ENCODE results near the gene GCSH. TPM values are rescaled to one million over a fixed set of nuclear protein-coding genes. Genes with fewer than 3 reads are reported as not detected.

The GCSH gene
- total and polyA plus RNA-seq, 2 of the 13 experiments (the other 11 are each of a cell fraction or from before 2014, with no cell fraction given) = 35.9 to 103 TPM

DNA sequence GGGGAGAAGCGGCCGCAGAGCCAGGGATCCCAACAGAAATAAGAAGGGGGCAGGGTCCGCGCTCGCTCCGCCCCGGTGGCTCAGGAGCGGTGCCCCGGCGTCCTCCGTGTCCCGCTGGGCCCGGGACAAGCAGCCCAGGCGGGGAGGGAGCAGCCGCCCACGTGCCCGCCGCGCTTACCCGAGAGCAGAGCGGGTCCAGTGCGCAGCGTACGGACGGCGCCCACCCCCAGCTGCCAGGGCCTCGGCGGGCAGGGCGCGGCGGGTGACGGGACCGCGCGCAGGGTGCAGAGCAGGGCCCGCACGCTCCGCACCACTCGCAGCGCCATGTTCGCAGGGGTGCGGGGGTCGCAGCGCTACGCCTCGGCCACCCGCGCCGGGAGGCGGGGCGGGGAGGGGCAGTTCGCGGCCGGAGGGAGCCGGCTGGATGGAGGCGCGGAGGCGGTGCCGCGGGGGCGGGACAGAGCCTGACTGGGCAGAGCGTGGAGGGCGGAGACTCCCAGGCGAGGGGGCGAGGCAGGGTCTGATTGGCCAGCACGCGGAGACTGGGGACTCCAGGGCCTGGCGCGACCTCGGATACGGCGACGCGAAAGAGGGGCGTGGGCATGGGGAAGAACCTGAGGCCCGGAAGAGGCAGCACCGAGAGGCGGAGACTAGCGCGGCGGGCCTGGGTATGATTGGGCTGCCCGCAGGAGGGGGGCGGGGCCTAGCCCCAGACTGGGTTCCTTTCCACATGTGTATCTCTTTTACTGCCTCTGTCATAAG, at the start of gene GCSH (continued):
- TF ChIP-seq SP1 (IDR thresholded peaks at IDR 0.05) (0 out of 2 replicates have a peak, but pooled peaks have one; percentile 20), SP1 (CRISPR knock-in tag; IDR thresholded peaks at IDR 0.05) (peak; percentile 84), ETV5 (CRISPR knock-in tag; IDR thresholded peaks at IDR 0.05; ENCODE audit: borderline replicate concordance) (peak; percentile 14), ZBTB3 (CRISPR knock-in tag; IDR thresholded peaks at IDR 0.05; ENCODE audit: borderline replicate concordance, low read depth) (peak; percentile 12; the same call in 1 of the 2 replicates), IKZF4 (CRISPR knock-in tag; IDR thresholded peaks at IDR 0.05; ENCODE audit: borderline replicate concordance, low read depth, not compliant biosample characterization) (no peak), ZNF703 (CRISPR knock-in tag; IDR thresholded peaks at IDR 0.05; ENCODE audit: borderline replicate concordance) (no peak; the same call in 1 of the 2 replicates), ZNF382 (CRISPR knock-in tag; IDR thresholded peaks at IDR 0.05; ENCODE audit: borderline replicate concordance) (no peak), ATAD3A (CRISPR knock-in tag; IDR thresholded peaks at IDR 0.05) (no peak), ZNF263 (CRISPR knock-in tag; IDR thresholded peaks at IDR 0.05) (peak; percentile 23), ZNF121 (CRISPR knock-in tag; IDR thresholded peaks at IDR 0.05) (peak; percentile 30; the same call in 1 of the 2 replicates), POLR2G (IDR thresholded peaks at IDR 0.05; ENCODE audit: low read depth, low read length) (peak; percentile 77), ZNF530 (CRISPR knock-in tag; IDR thresholded peaks at IDR 0.05; ENCODE audit: low read depth) (no peak), NR2F1 (CRISPR knock-in tag; IDR thresholded peaks at IDR 0.05) (no peak; a peak in 1 of 4 replicates), ZSCAN29 (CRISPR knock-in tag; conservative IDR thresholded peaks at IDR 0.05) (no peak), SIX4 (CRISPR knock-in tag; IDR thresholded peaks at IDR 0.05) (no peak), RBM39 (IDR thresholded peaks at IDR 0.05; ENCODE audit: low read depth, low read length, poor library complexity, severe bottlenecking) (peak; percentile 60), KDM2A (CRISPR knock-in tag; IDR thresholded peaks at IDR 0.05; ENCODE audit: borderline replicate concordance, low read depth) (no peak; the same call in 1 of the 2 replicates), KLF15 (CRISPR knock-in tag; IDR thresholded peaks at IDR 0.05; ENCODE audit: borderline replicate concordance) (no peak), ZSCAN21 (CRISPR knock-in tag; IDR thresholded peaks at IDR 0.05; ENCODE audit: borderline replicate concordance) (peak; percentile 92), ZNF556 (CRISPR knock-in tag; IDR thresholded peaks at IDR 0.05; ENCODE audit: borderline replicate concordance) (0 out of 2 replicates have a peak, but pooled peaks have one; percentile 38), TRIM24 (CRISPR knock-in tag; IDR thresholded peaks at IDR 0.05) (no peak), KAT7 (CRISPR knock-in tag; IDR thresholded peaks at IDR 0.05; ENCODE audit: borderline replicate concordance) (no peak), NFRKB (IDR thresholded peaks at IDR 0.05) (no peak), ZNF777 (CRISPR knock-in tag; IDR thresholded peaks at IDR 0.05) (peak; percentile 62), POLR2AphosphoS2 (IDR thresholded peaks at IDR 0.05; ENCODE audit: low read depth, low read length) (no peak), ZNF124 (CRISPR knock-in tag; IDR thresholded peaks at IDR 0.05) (no peak)
- TF ChIP-seq, protein P1, sequence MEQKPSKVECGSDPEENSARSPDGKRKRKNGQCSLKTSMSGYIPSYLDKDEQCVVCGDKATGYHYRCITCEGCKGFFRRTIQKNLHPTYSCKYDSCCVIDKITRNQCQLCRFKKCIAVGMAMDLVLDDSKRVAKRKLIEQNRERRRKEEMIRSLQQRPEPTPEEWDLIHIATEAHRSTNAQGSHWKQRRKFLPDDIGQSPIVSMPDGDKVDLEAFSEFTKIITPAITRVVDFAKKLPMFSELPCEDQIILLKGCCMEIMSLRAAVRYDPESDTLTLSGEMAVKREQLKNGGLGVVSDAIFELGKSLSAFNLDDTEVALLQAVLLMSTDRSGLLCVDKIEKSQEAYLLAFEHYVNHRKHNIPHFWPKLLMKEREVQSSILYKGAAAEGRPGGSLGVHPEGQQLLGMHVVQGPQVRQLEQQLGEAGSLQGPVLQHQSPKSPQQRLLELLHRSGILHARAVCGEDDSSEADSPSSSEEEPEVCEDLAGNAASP (CRISPR knock-in tag; IDR thresholded peaks at IDR 0.05; ENCODE audit: borderline replicate concordance) = no peak
- TF ChIP-seq, protein P2, sequence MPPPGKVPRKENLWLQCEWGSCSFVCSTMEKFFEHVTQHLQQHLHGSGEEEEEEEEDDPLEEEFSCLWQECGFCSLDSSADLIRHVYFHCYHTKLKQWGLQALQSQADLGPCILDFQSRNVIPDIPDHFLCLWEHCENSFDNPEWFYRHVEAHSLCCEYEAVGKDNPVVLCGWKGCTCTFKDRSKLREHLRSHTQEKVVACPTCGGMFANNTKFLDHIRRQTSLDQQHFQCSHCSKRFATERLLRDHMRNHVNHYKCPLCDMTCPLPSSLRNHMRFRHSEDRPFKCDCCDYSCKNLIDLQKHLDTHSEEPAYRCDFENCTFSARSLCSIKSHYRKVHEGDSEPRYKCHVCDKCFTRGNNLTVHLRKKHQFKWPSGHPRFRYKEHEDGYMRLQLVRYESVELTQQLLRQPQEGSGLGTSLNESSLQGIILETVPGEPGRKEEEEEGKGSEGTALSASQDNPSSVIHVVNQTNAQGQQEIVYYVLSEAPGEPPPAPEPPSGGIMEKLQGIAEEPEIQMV (CRISPR knock-in tag; IDR thresholded peaks at IDR 0.05; ENCODE audit: low read depth) = peak; percentile 85; the same call in 1 of the 2 replicates
